EL (cell line): ENCODE measurements around the gene RCOR1.

ENCODE experiments used
- DNase-seq: peaks from one replicate; pipeline ENCODE4 v3.0.0-alpha.2; 2016

Gene RCOR1

GRCh38 chr14:102728501-102728900 is 136.1 kb downstream of the RCOR1 start:
- DNase-seq = no peak

- no peak for DNase-seq
Measured at GRCh38 chr14:102729268-102729667, 136.8 kb downstream of the RCOR1 start.

- no peak for DNase-seq
Measured at GRCh38 chr14:102729825-102730224, 137.4 kb downstream of the RCOR1 start.

- no peak for DNase-seq
Measured at GRCh38 chr14:102731101-102731870, 138.8 kb downstream of the RCOR1 start.

- DNase-seq = no peak
Measured at GRCh38 chr14:102731871-102732800, 139.7 kb downstream of the RCOR1 start.

GRCh38 chr14:102732924-102733323 is 140.5 kb downstream of the RCOR1 start:
- DNase-seq = no peak

- no peak for DNase-seq
Measured at GRCh38 chr14:102733326-102733725, 140.9 kb downstream of the RCOR1 start.

- no peak for DNase-seq
Measured at GRCh38 chr14:102734436-102734835, 142.0 kb downstream of the RCOR1 start.

- DNase-seq = no peak
Measured at GRCh38 chr14:102736956-102737355, 144.5 kb downstream of the RCOR1 start.

GRCh38 chr14:102737402-102738372 is 145.2 kb downstream of the RCOR1 start:
- no peak for DNase-seq

- no peak for DNase-seq
Measured at GRCh38 chr14:102738373-102739189, 146.1 kb downstream of the RCOR1 start.

GRCh38 chr14:102739190-102739469 is 146.7 kb downstream of the RCOR1 start:
- no peak for DNase-seq

GRCh38 chr14:102746634-102747438 is 154.4 kb downstream of the RCOR1 start:
- DNase-seq = no peak

- DNase-seq = no peak
Measured at GRCh38 chr14:102748806-102749205, 156.4 kb downstream of the RCOR1 start.

- no peak for DNase-seq
Measured at GRCh38 chr14:102749393-102750305, 157.2 kb downstream of the RCOR1 start.

GRCh38 chr14:102750376-102750775 is 157.9 kb downstream of the RCOR1 start:
- no peak for DNase-seq

- no peak for DNase-seq
Measured at GRCh38 chr14:102751088-102751487, 158.6 kb downstream of the RCOR1 start.

- no peak for DNase-seq
Measured at GRCh38 chr14:102752239-102752847, 159.9 kb downstream of the RCOR1 start.
